GM23248 (cell line): Measurements from ENCODE around the gene ZSWIM6. TPM values are rescaled to one million over a fixed set of nuclear protein-coding genes. Genes with fewer than 3 reads are reported as not detected.

Source experiments
- DNase-seq: peaks from one replicate; pipeline ENCODE4 v3.0.0-alpha.2; 2015
- H2AFZ ChIP-seq: fragments of 200-600 bp; sonication (generic); 2 replicates; pipeline ENCODE4 v1.6.1; 2016; ENCODE audit warnings: antibody characterized with exemption
- H3F3A ChIP-seq: fragments of 200-600 bp; sonication (generic); 2 replicates; pipeline ENCODE4 v1.6.1; 2016; ENCODE audit warnings: mild to moderate bottlenecking, antibody characterized with exemption, mixed run types; ENCODE audit not compliant: insufficient read depth
- H3K27ac ChIP-seq: fragments of 200-600 bp; sonication (generic); 2 replicates; pipeline ENCODE4 v1.5.1; 2016; ENCODE audit warnings: mild to moderate bottlenecking
- H3K27me3 ChIP-seq: fragments of 200-600 bp; sonication (generic); replicated peaks from 2 replicates; pipeline ENCODE4 v1.6.1; 2016; ENCODE audit warnings: mild to moderate bottlenecking; ENCODE audit not compliant: insufficient read depth
- H3K36me3 ChIP-seq: fragments of 200-600 bp; sonication (generic); 2 replicates; pipeline ENCODE4 v1.6.1; 2016; ENCODE audit warnings: low read depth, mild to moderate bottlenecking
- H3K4me1 ChIP-seq: fragments of 200-600 bp; sonication (generic); 2 replicates; pipeline ENCODE4 v1.6.1; 2016; ENCODE audit warnings: mild to moderate bottlenecking; ENCODE audit not compliant: insufficient read depth
- H3K4me2 ChIP-seq: fragments of 200-600 bp; sonication (generic); one replicate; pipeline ENCODE4 v1.6.1; 2016; ENCODE audit warnings: mild to moderate bottlenecking; ENCODE audit not compliant: unreplicated experiment
- H3K4me3 ChIP-seq: fragments of 200-600 bp; sonication (generic); 2 replicates; pipeline ENCODE4 v1.5.1; 2016; ENCODE audit warnings: mild to moderate bottlenecking
- H3K79me2 ChIP-seq: fragments of 200-600 bp; sonication (generic); 2 replicates; pipeline ENCODE4 v1.6.1; 2016; ENCODE audit warnings: mild to moderate bottlenecking; ENCODE audit not compliant: insufficient read depth
- H3K9ac ChIP-seq: fragments of 200-600 bp; sonication (generic); 2 replicates; pipeline ENCODE4 v1.6.1; 2016; ENCODE audit warnings: mild to moderate bottlenecking
- H3K9me2 ChIP-seq: fragments of 200-600 bp; sonication (generic); 2 replicates; pipeline ENCODE4 v1.6.1; 2016; ENCODE audit warnings: mixed run types, mild to moderate bottlenecking, moderate library complexity; ENCODE audit not compliant: insufficient read depth
- H3K9me3 ChIP-seq: fragments of 200-600 bp; sonication (generic); one replicate; pipeline ENCODE4 v1.6.1; 2017; ENCODE audit warnings: low read depth
- H4K20me1 ChIP-seq: fragments of 200-600 bp; sonication (generic); 2 replicates; pipeline ENCODE4 v1.6.0; 2016; ENCODE audit not compliant: insufficient read depth
- EZH2 ChIP-seq: fragments of 200-600 bp; sonication (generic); IDR thresholded peaks from 2 replicates; pipeline ENCODE4 v1.6.1; 2018; ENCODE audit warnings: antibody characterized with exemption, mild to moderate bottlenecking; ENCODE audit not compliant: insufficient read depth, poor library complexity, severe bottlenecking
- EZH2phosphoT487 ChIP-seq: fragments of 200-600 bp; sonication (generic); IDR thresholded peaks from 2 replicates; pipeline ENCODE4 v1.6.1; 2018; ENCODE audit warnings: antibody characterized with exemption, moderate library complexity, mild to moderate bottlenecking, low read depth; ENCODE audit not compliant: insufficient read depth
- WGBS, 2 experiments: methylation state at CpG; one replicate each; pipeline ENCODE4 v1.1.6; 2015 to 2017; ENCODE audit warnings: low lambda C conversion rate in 2 of 2, low coverage in 1 of 2; ENCODE audit errors: missing lambda C conversion rate in 2 of 2; 5-methylcytosine and 5-hydroxymethylcytosine counted together
- in situ Hi-C: fragments of 300-500 bp; cut with MboI; formaldehyde crosslinking; loops from 2 replicates; pipeline ENCODE4 v1.15.0; 2020
- polyA plus RNA-seq: library from polyadenylated mRNA; unstranded; fragments of >200 nt; fragmentation: Nextera tagmentation; extraction: Ambion mirVana; gene quantifications from 2 replicates; pipeline ENCODE4 v1.2.1, GENCODE V29; 2016
- total RNA-seq: library from RNA; depleted of rRNA; stranded (reverse); fragments of >200 nt; shearing (Covaris generic); gene quantifications from 2 replicates; pipeline ENCODE4 v1.2.3, GENCODE V29; 2014

Gene ZSWIM6
- total and polyA plus RNA-seq, 2 experiments from 2014 or later: 1.5 to 4.8 TPM

DNA sequence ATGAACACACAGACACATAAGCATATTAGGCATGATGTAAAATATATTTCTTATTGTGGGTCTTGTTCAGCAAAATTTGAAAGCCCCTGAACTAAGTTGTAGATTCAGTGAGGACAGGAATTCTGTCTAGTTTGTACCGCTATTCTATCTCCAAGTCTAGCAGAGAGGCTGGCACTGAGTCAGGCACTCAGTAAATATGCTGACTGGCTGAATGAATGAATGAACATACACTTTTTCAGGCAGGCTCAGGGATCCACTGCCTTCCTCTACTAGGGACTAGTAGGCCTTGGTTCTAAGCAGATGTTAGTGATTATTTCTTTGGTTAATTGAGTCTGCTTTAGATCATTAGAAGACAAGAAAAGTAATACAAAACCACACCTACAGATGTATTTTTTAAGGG is 157.5 kb downstream of the ZSWIM6 start:
- Histone ChIP-seq H3K27me3 (no peaks in the 10 kb centered on the region), H3K4me2 (no peak overlapping the region), H3K27ac (no peak overlapping the region), H3K9me3 (no peaks in the 10 kb centered on the region), H3K9ac (no peak overlapping the region), H4K20me1 (peaks cover 5% of the 10 kb centered on the region; the same call in 1 of the 2 replicates), H3K4me3 (no peak overlapping the region), H3K36me3 (no peaks in the 10 kb centered on the region; the same call in 1 of the 2 replicates), H3K79me2 (peaks cover 96% of the 10 kb centered on the region), H3K4me1 (peaks cover 13% of the 10 kb centered on the region; the same call in 1 of the 2 replicates), H3K9me2 (no peaks in the 10 kb centered on the region), H2AFZ (no peak overlapping the region), H3F3A (no peaks in the 10 kb centered on the region)
- in situ Hi-C loops: no loop called here
- TF ChIP-seq EZH2 (no peak), EZH2phosphoT487 (no peak)
- WGBS, 2 experiments: 96 to 97% methylated on average over 1 of the region's 1 CpG
- no peak for DNase-seq

DNA sequence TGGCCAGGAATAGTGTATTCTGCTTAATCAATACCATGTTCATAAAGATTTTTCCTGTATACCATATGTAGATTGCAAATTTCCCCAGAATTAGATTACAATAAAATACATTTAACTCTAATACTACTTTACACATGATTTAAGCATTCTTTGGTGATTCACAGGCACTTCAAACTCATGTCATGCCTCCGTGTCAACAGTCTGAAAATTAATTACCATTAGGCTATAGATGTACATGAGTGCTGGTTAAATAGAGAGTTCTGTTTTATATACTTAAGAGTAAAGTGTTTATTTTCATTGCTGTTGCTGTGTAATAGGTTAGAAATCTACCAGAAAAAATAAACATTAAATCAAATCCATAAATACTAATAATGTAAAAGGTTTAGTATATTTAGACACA is 159.8 kb downstream of the ZSWIM6 start:
- Histone ChIP-seq H3K4me1 (peaks cover 9% of the 10 kb centered on the region; the same call in 1 of the 2 replicates), H3K4me3 (no peak overlapping the region), H3K36me3 (no peaks in the 10 kb centered on the region; the same call in 1 of the 2 replicates), H3K9me2 (no peaks in the 10 kb centered on the region), H3K79me2 (peaks cover 83% of the 10 kb centered on the region), H2AFZ (no peak overlapping the region), H3K27me3 (no peaks in the 10 kb centered on the region), H4K20me1 (no peaks in the 10 kb centered on the region; the same call in 1 of the 2 replicates), H3F3A (no peaks in the 10 kb centered on the region), H3K4me2 (no peak overlapping the region), H3K9ac (no peak overlapping the region), H3K27ac (no peak overlapping the region), H3K9me3 (no peaks in the 10 kb centered on the region)
- no peak for DNase-seq
- no peak for TF ChIP-seq EZH2phosphoT487
- 81 to 96% methylated on average over 1 of the region's 1 CpG for WGBS, 2 experiments
- in situ Hi-C loops: no loop called here

DNA sequence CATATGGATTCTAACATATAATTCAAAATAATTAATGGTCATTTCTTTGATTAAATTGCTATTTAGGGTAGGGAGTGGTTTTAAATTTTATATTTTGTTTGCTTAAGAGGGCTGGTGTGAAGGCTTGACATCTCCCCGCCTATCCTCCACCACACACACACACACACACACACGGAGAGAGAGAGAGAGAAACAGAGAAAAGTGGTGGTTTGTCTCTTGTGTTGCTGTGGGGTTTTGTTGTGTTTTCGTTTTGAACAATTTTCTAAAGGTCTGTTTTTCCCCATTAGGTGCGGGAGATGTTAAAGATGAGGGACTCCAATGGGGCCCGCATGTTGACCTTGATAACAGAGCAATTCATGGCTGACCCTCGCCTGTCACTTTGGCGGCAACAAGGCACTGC is 161.9 kb downstream of the ZSWIM6 start:
- 95 to 98% methylated on average over 7 of the region's 7 CpGs for WGBS, 2 experiments
- Histone ChIP-seq H3K4me3 (no peak overlapping the region), H3K27me3 (no peaks in the 10 kb centered on the region), H3K4me2 (no peak overlapping the region), H3K9ac (no peak overlapping the region), H3K4me1 (0 out of 2 replicates have a peak, but pooled peaks cover 9% of the 10 kb centered on the region), H3K79me2 (peaks cover 72% of the 10 kb centered on the region), H3F3A (no peaks in the 10 kb centered on the region), H3K27ac (no peak overlapping the region), H2AFZ (no peak overlapping the region), H3K9me2 (no peaks in the 10 kb centered on the region), H3K36me3 (no peaks in the 10 kb centered on the region; the same call in 1 of the 2 replicates), H4K20me1 (no peaks in the 10 kb centered on the region), H3K9me3 (no peaks in the 10 kb centered on the region)
- DNase-seq: no peak
- in situ Hi-C loops: no loop called here
- TF ChIP-seq EZH2phosphoT487: no peak
- no peak for TF ChIP-seq EZH2

DNA sequence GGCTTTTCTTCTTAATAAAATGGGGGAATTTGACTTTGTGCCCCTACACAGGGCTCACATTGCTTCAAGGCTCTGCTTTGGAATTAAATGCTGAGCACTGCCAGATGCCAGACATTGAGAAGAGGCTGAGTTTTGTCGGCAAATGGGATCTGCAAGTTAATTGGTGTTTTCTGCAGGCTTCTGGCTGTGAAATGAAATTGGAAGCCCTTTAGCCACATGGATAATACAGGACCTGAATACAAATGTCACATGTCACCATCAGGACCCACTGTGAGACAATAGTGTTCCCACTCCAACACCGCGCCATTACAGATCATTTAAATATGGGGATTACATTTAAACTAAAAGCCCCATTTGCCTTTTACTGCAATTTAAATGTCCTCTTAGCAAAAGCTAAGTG is 164.4 kb downstream of the ZSWIM6 start:
- Histone ChIP-seq H3K4me1 (0 out of 2 replicates have a peak, but pooled peaks cover 8% of the 10 kb centered on the region), H2AFZ (no peak overlapping the region), H3K9ac (no peak overlapping the region), H3K4me2 (no peak overlapping the region), H3K36me3 (no peaks in the 10 kb centered on the region; the same call in 1 of the 2 replicates), H3K27ac (no peak overlapping the region), H3K4me3 (no peak overlapping the region), H3K79me2 (peaks cover 66% of the 10 kb centered on the region), H3K9me3 (no peaks in the 10 kb centered on the region), H3F3A (no peaks in the 10 kb centered on the region), H4K20me1 (0 out of 2 replicates have a peak, but pooled peaks cover 8% of the 10 kb centered on the region), H3K9me2 (no peaks in the 10 kb centered on the region), H3K27me3 (no peaks in the 10 kb centered on the region)
- no peak for TF ChIP-seq EZH2
- no peak for TF ChIP-seq EZH2phosphoT487
- in situ Hi-C loops: no loop called here
- WGBS, 2 experiments: 56% methylated on average over 3 of the region's 3 CpGs
- no peak for DNase-seq

DNA sequence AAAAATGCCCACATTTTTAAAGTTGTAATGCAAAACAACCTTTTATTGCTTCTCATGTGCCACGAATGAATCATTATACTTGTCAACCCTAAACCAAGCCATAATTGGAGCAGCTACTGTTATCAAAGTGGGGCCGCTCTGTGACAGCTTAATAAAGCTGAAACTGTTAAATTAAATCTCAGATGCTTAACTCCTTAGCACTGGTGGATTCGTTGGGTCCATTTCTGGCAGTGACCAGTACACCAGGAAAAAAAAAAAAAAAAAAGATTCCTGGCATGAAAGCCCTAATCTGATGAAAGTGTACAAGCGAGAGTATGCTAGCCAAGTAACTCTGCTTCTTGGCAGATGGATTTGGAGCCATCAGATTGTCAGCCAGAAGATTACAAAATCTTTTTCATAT is 164.8 kb downstream of the ZSWIM6 start:
- H3K4me1 ChIP-seq: 0 out of 2 replicates have a peak, but pooled peaks cover 4% of the 10 kb centered on the region
- H3F3A ChIP-seq: no peaks in the 10 kb centered on the region
- WGBS, 2 experiments: 42% methylated on average over 4 of the region's 4 CpGs
- H3K27me3 ChIP-seq: no peaks in the 10 kb centered on the region
- TF ChIP-seq EZH2phosphoT487 (no peak), EZH2 (no peak)
- H3K27ac ChIP-seq: no peak overlapping the region
- H4K20me1 ChIP-seq: 0 out of 2 replicates have a peak, but pooled peaks cover 8% of the 10 kb centered on the region
- no peak overlapping the region for H2AFZ ChIP-seq
- no peak overlapping the region for H3K9ac ChIP-seq
- DNase-seq: peak; percentile 11
- H3K9me3 ChIP-seq: no peaks in the 10 kb centered on the region
- peaks cover 66% of the 10 kb centered on the region for H3K79me2 ChIP-seq
- in situ Hi-C loops: no loop called here
- H3K36me3 ChIP-seq: no peaks in the 10 kb centered on the region; the same call in 1 of the 2 replicates
- no peaks in the 10 kb centered on the region for H3K9me2 ChIP-seq
- H3K4me2 ChIP-seq: no peak overlapping the region
- no peak overlapping the region for H3K4me3 ChIP-seq
